ENCODE data around the gene LGALS3. TPM values are rescaled to one million over a fixed set of nuclear protein-coding genes. Genes with fewer than 3 reads are reported as not detected.
A peak's percentile ranks its signal among the peaks of the same experiment; 100 is the strongest.

The LGALS3 gene
- polyA plus RNA-seq, 3 donors: 53.5 to 565 (median 547) TPM

- peak overlapping the region; percentile 97 for H3K27ac ChIP-seq (ENCODE audit: low read depth, low read length)
- WGBS, 3 donors: 22 to 56% (median 26%) methylated on average over 18 to 19 of the region's 19 CpGs
These were observed 21.1 kb upstream of the LGALS3 start for GRCh38 chr14:55107766-55108554.

- WGBS, 3 donors: 98 to 100% (median 100%) methylated on average over 1 of the region's 1 CpG
These were observed 19.2 kb upstream of the LGALS3 start for GRCh38 chr14:55109836-55110235.

GRCh38 chr14:55111122-55111708 lies 17.8 kb upstream of the LGALS3 start:
- 89 to 98% (median 98%) methylated on average over 10 of the region's 10 CpGs for WGBS, 3 donors
- H3K27ac ChIP-seq (ENCODE audit: low read depth, low read length): no peak overlapping the region

More at GRCh38 chr14:55109836-55110235, 19.2 kb upstream of the LGALS3 start:
- no peak overlapping the region for H3K27ac ChIP-seq (ENCODE audit: low read depth, low read length)

GRCh38 chr14:55114720-55115119 lies 14.3 kb upstream of the LGALS3 start:
- no peak overlapping the region for H3K27ac ChIP-seq (ENCODE audit: low read depth, low read length)
- WGBS, 3 donors: 67 to 85% (median 68%) methylated on average over 2 of the region's 2 CpGs

- H3K27ac ChIP-seq (ENCODE audit: low read depth, low read length): no peak overlapping the region
- WGBS, 3 donors: 30 to 65% (median 61%) methylated on average over 2 to 3 of the region's 3 CpGs
These were observed 13.6 kb upstream of the LGALS3 start for GRCh38 chr14:55115460-55115859.

GRCh38 chr14:55115861-55116245 lies 13.2 kb upstream of the LGALS3 start:
- no peak overlapping the region for H3K27ac ChIP-seq (ENCODE audit: low read depth, low read length)
- WGBS, 3 donors: 68 to 91% (median 84%) methylated on average over 4 of the region's 4 CpGs

- no peak overlapping the region for H3K27ac ChIP-seq (ENCODE audit: low read depth, low read length)
- WGBS, 3 donors: 31 to 75% (median 69%) methylated on average over 11 of the region's 11 CpGs
These were observed 12.6 kb upstream of the LGALS3 start for GRCh38 chr14:55116246-55117030.

GRCh38 chr14:55117803-55118441 lies 11.1 kb upstream of the LGALS3 start:
- no peak overlapping the region for H3K27ac ChIP-seq (ENCODE audit: low read depth, low read length)
- 49 to 87% (median 63%) methylated on average over 7 of the region's 7 CpGs for WGBS, 3 donors

GRCh38 chr14:55118761-55119160 lies 10.3 kb upstream of the LGALS3 start:
- WGBS, 3 donors: 35 to 57% (median 45%) methylated on average over 3 of the region's 3 CpGs
- H3K27ac ChIP-seq (ENCODE audit: low read depth, low read length): no peak overlapping the region

- no peak overlapping the region for H3K27ac ChIP-seq (ENCODE audit: low read depth, low read length)
- WGBS, 3 donors: 69 to 77% (median 71%) methylated on average over 13 of the region's 13 CpGs
These were observed 8.2 kb upstream of the LGALS3 start for GRCh38 chr14:55120571-55121495.

- WGBS, 3 donors: 79 to 86% (median 85%) methylated on average over 9 of the region's 9 CpGs
- H3K27ac ChIP-seq (ENCODE audit: low read depth, low read length): no peak overlapping the region
These were observed 7.2 kb upstream of the LGALS3 start for GRCh38 chr14:55121628-55122439.

GRCh38 chr14:55122440-55122986 lies 6.5 kb upstream of the LGALS3 start:
- WGBS, 3 donors: 18 to 59% (median 48%) methylated on average over 8 of the region's 8 CpGs
- H3K27ac ChIP-seq (ENCODE audit: low read depth, low read length): no peak overlapping the region

- WGBS, 3 donors: 74 to 77% (median 76%) methylated on average over 8 of the region's 8 CpGs
- H3K27ac ChIP-seq (ENCODE audit: low read depth, low read length): no peak overlapping the region
These were observed 6.0 kb upstream of the LGALS3 start for GRCh38 chr14:55123101-55123500.

GRCh38 chr14:55123852-55124639 lies 5.0 kb upstream of the LGALS3 start:
- H3K27ac ChIP-seq (ENCODE audit: low read depth, low read length): no peak overlapping the region
- 82 to 96% (median 88%) methylated on average over 9 of the region's 9 CpGs for WGBS, 3 donors

GRCh38 chr14:55124774-55125386 lies 4.2 kb upstream of the LGALS3 start:
- no peak overlapping the region for H3K27ac ChIP-seq (ENCODE audit: low read depth, low read length)
- WGBS, 3 donors: 84 to 95% (median 89%) methylated on average over 8 of the region's 8 CpGs

- 60 to 98% (median 61%) methylated on average over 3 of the region's 3 CpGs for WGBS, 3 donors
- H3K27ac ChIP-seq (ENCODE audit: low read depth, low read length): no peak overlapping the region
These were observed 3.6 kb upstream of the LGALS3 start for GRCh38 chr14:55125403-55125802.

Data from adipose tissue (tissue), 3 donors.